GM19463 (cell line): Measurements from ENCODE around the gene CRAMP1.

Experiments
- ATAC-seq: cut with Tn5 transposase; IDR thresholded peaks from one replicate; pipeline ENCODE4 v1.9.1; 2021; ENCODE audit warnings: mild to moderate bottlenecking, moderate library complexity; ENCODE audit not compliant: unreplicated experiment

Gene CRAMP1

GRCh38 chr16:1601031-1601430 lies 11.1 kb upstream of the CRAMP1 start:
- ATAC-seq, result no peak

- ATAC-seq, result no peak
Measured at GRCh38 chr16:1601489-1601888, 10.7 kb upstream of the CRAMP1 start.

GRCh38 chr16:1602285-1602684 lies 9.9 kb upstream of the CRAMP1 start:
- ATAC-seq, result no peak

GRCh38 chr16:1606774-1607173 lies 5.4 kb upstream of the CRAMP1 start:
- no peak for ATAC-seq

- no peak for ATAC-seq
Measured at GRCh38 chr16:1607971-1608370, 4.2 kb upstream of the CRAMP1 start.

GRCh38 chr16:1610071-1610898 lies 1.9 kb upstream of the CRAMP1 start:
- peak; percentile 42 for ATAC-seq

GRCh38 chr16:1610899-1611632 lies 1.1 kb upstream of the CRAMP1 start:
- no peak for ATAC-seq

- no peak for ATAC-seq
Measured at GRCh38 chr16:1613211-1613622, 1.1 kb downstream of the CRAMP1 start.

GRCh38 chr16:1613728-1614455 lies 1.7 kb downstream of the CRAMP1 start:
- ATAC-seq, result no peak

GRCh38 chr16:1614456-1615102 lies 2.4 kb downstream of the CRAMP1 start:
- ATAC-seq, result no peak

- no peak for ATAC-seq
Measured at GRCh38 chr16:1615761-1616160, 3.6 kb downstream of the CRAMP1 start.

- no peak for ATAC-seq
Measured at GRCh38 chr16:1619976-1620375, 7.8 kb downstream of the CRAMP1 start.

GRCh38 chr16:1620391-1620790 lies 8.2 kb downstream of the CRAMP1 start:
- peak; percentile 41 for ATAC-seq

GRCh38 chr16:1621851-1622250 lies 9.7 kb downstream of the CRAMP1 start:
- ATAC-seq, result no peak

- no peak for ATAC-seq
Measured at GRCh38 chr16:1626327-1626726, 14.2 kb downstream of the CRAMP1 start.

GRCh38 chr16:1626776-1627175 lies 14.6 kb downstream of the CRAMP1 start:
- ATAC-seq, result no peak

GRCh38 chr16:1630450-1631213 lies 18.5 kb downstream of the CRAMP1 start:
- ATAC-seq, result no peak

GRCh38 chr16:1631230-1631629 lies 19.1 kb downstream of the CRAMP1 start:
- no peak for ATAC-seq

GRCh38 chr16:1631931-1632637 lies 19.9 kb downstream of the CRAMP1 start:
- no peak for ATAC-seq

GRCh38 chr16:1632638-1632970 lies 20.4 kb downstream of the CRAMP1 start:
- ATAC-seq, result no peak
